Measurements from ENCODE around the gene EPHA7.
A peak's percentile ranks its signal among the peaks of the same experiment; 100 is the strongest.

The EPHA7 gene

GRCh38 chr6:93419304-93420162 lies at the start of gene EPHA7:
EPHA7 (minus strand) TSS chr6:93419559; CDS start chr6:93419341, 218 bp downstream.
- TF ChIP-seq ZNF274 (IDR thresholded peaks at IDR 0.05; ENCODE audit: low read depth, low read length), result no peak
- peak within 1 kb of the TSS; percentile 61 for H3K4me3 ChIP-seq (ENCODE audit: low read length)

- TF ChIP-seq ZNF274 (IDR thresholded peaks at IDR 0.05; ENCODE audit: low read depth, low read length), result no peak
- no peak overlapping the region for H3K4me3 ChIP-seq (ENCODE audit: low read length)
Observed at GRCh38 chr6:93468291-93468690, 48.9 kb upstream of the EPHA7 start.

GRCh38 chr6:93454533-93454932 lies 35.2 kb upstream of the EPHA7 start:
- H3K4me3 ChIP-seq (ENCODE audit: low read length), result no peak overlapping the region
- no peak for TF ChIP-seq ZNF274 (IDR thresholded peaks at IDR 0.05; ENCODE audit: low read depth, low read length)

GRCh38 chr6:93453956-93454355 lies 34.6 kb upstream of the EPHA7 start:
- TF ChIP-seq ZNF274 (IDR thresholded peaks at IDR 0.05; ENCODE audit: low read depth, low read length), result no peak
- no peak overlapping the region for H3K4me3 ChIP-seq (ENCODE audit: low read length)

GRCh38 chr6:93447874-93448273 lies 28.5 kb upstream of the EPHA7 start:
- no peak for TF ChIP-seq ZNF274 (IDR thresholded peaks at IDR 0.05; ENCODE audit: low read depth, low read length)
- H3K4me3 ChIP-seq (ENCODE audit: low read length), result no peak overlapping the region

GRCh38 chr6:93437491-93437890 lies 18.1 kb upstream of the EPHA7 start:
- no peak overlapping the region for H3K4me3 ChIP-seq (ENCODE audit: low read length)
- no peak for TF ChIP-seq ZNF274 (IDR thresholded peaks at IDR 0.05; ENCODE audit: low read depth, low read length)

GRCh38 chr6:93433592-93433991 lies 14.2 kb upstream of the EPHA7 start:
- TF ChIP-seq ZNF274 (IDR thresholded peaks at IDR 0.05; ENCODE audit: low read depth, low read length), result no peak
- H3K4me3 ChIP-seq (ENCODE audit: low read length), result no peak overlapping the region

GRCh38 chr6:93424303-93425064 lies 5.1 kb upstream of the EPHA7 start:
- H3K4me3 ChIP-seq (ENCODE audit: low read length), result no peak overlapping the region
- TF ChIP-seq ZNF274 (IDR thresholded peaks at IDR 0.05; ENCODE audit: low read depth, low read length), result no peak

- no peak for TF ChIP-seq ZNF274 (IDR thresholded peaks at IDR 0.05; ENCODE audit: low read depth, low read length)
- no peak overlapping the region for H3K4me3 ChIP-seq (ENCODE audit: low read length)
Observed at GRCh38 chr6:93423542-93423941, 4.2 kb upstream of the EPHA7 start.

GRCh38 chr6:93420163-93420795 lies 920 bp upstream of the EPHA7 start:
- no peak for TF ChIP-seq ZNF274 (IDR thresholded peaks at IDR 0.05; ENCODE audit: low read depth, low read length)
- H3K4me3 ChIP-seq (ENCODE audit: low read length), result peak overlapping the region; percentile 39; the same call in 1 of the 2 replicates

GRCh38 chr6:93418408-93419303 lies 703 bp downstream of the EPHA7 start:
- TF ChIP-seq ZNF274 (IDR thresholded peaks at IDR 0.05; ENCODE audit: low read depth, low read length), result no peak
- H3K4me3 ChIP-seq (ENCODE audit: low read length), result peak overlapping the region; percentile 61

- no peak for TF ChIP-seq ZNF274 (IDR thresholded peaks at IDR 0.05; ENCODE audit: low read depth, low read length)
- H3K4me3 ChIP-seq (ENCODE audit: low read length), result peak overlapping the region; percentile 61
Observed at GRCh38 chr6:93418033-93418407, 1.3 kb downstream of the EPHA7 start.

- TF ChIP-seq ZNF274 (IDR thresholded peaks at IDR 0.05; ENCODE audit: low read depth, low read length), result no peak
- peak overlapping the region; percentile 61 for H3K4me3 ChIP-seq (ENCODE audit: low read length)
Observed at GRCh38 chr6:93417421-93418013, 1.8 kb downstream of the EPHA7 start.

Measured in GM08714 (cell line).